ENCODE measurements around the gene SEPTIN2.
A peak's percentile ranks its signal among the peaks of the same experiment; 100 is the strongest.

SEPTIN2 gene

GRCh38 chr2:241325257-241325656, 9.5 kb downstream of the SEPTIN2 start:
- no peak for TF ChIP-seq CTCF (conservative IDR thresholded peaks at IDR 0.05)
- no peak overlapping the region for H3K27ac ChIP-seq

GRCh38 chr2:241329669-241330615, 14.2 kb downstream of the SEPTIN2 start:
- H3K27ac ChIP-seq = peak overlapping the region; percentile 33; the same call in 1 of the 2 replicates
- no peak for TF ChIP-seq CTCF (conservative IDR thresholded peaks at IDR 0.05)

DNA sequence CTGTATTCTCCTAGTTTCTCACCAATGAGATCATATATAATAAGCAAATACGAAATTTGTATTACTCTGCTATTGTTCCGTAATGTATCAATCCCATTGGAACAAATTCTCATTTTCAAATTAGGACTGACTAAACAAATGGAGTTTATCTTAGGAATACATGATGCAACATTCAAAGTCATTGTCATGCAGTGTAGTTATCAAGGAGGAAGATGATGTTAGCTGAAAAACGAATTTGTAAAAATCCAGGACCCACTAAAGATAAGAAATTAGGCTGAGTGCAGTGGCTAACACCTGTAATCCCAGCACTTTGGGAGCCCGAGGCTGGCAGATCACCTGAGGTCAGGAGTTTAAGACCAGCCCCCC, 14.9 kb downstream of the SEPTIN2 start:
- TF ChIP-seq CTCF (conservative IDR thresholded peaks at IDR 0.05) = no peak
- H3K27ac ChIP-seq = no peak overlapping the region

DNA sequence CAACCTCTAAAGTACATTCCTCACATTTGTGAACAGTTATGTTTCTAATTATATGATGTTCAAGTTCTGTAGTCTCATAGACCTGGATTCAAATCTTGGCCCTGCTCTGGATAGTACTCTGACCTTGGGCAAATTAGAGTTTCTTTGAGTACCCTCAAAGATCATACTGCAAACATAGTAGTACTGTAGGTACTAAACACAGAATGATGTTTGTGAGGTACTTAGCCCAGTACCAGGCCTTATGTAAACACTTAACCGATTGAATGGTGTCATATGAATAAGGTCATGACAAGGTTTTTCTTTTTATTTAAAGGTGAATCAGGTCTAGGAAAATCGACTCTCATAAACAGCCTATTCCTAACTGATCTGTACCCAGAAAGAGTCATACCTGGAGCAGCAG, 19.1 kb downstream of the SEPTIN2 start:
- no peak for TF ChIP-seq CTCF (conservative IDR thresholded peaks at IDR 0.05)
- H3K27ac ChIP-seq = peak overlapping the region; percentile 10

- TF ChIP-seq CTCF (conservative IDR thresholded peaks at IDR 0.05) = no peak
- H3K27ac ChIP-seq = no peak overlapping the region; the same call in 1 of the 2 replicates
Observed at GRCh38 chr2:241339839-241340630, 24.3 kb downstream of the SEPTIN2 start.

DNA sequence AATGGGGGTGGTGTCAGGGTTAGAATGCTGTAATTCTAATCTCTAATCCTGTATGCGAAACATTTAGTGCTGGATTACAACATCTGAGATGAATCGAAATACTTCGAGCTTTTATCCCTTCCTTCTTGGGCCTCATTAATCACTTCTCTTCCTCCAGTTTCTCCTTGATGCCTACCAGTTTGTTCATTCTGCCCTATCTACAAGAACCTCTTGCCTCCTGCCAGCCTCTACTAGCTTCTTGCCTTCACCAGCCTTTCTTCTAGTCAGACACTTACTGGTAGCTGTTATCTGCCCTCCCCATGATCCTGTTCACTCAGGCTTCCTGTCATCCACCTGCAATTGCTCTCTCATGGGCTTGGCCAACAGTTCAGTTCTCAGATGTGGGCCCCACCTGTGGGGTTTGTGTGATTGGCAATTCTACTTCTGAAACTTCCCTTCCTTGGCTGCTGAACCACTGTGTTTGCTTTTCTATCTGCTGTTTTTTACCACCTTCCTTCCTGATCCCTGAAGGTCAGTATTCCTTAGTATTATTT, 25.0 kb downstream of the SEPTIN2 start:
- no peak for TF ChIP-seq CTCF (conservative IDR thresholded peaks at IDR 0.05)
- no peak overlapping the region for H3K27ac ChIP-seq

Data from VCaP (cell line).